Mesenchymal stem cell (in vitro differentiated cells and primary cell): ENCODE measurements around the gene CD276.

Source experiments
- DNase-seq: peaks from one replicate; pipeline ENCODE4 v3.0.0-alpha.2; 2013
- H2AFZ ChIP-seq: one replicate; pipeline ENCODE4 v1.6.1; 2013; ENCODE audit warnings: low read depth, mild to moderate bottlenecking, control low read depth, inconsistent platforms, low read length, moderate library complexity
- H2AK5ac ChIP-seq: 2 replicates; pipeline ENCODE4 v1.6.1; 2013; ENCODE audit warnings: low read length, moderate library complexity, mild to moderate bottlenecking, inconsistent platforms; ENCODE audit not compliant: severe bottlenecking
- H2BK120ac ChIP-seq: one replicate; pipeline ENCODE4 v1.6.1; 2013; ENCODE audit warnings: low read depth, mild to moderate bottlenecking, inconsistent platforms, low read length, moderate library complexity
- H2BK12ac ChIP-seq, 2 experiments: one replicate each; pipeline ENCODE4 v1.6.1; 2013; ENCODE audit warnings: inconsistent platforms in 2 of 2, low read length in 2 of 2, mild to moderate bottlenecking in 2 of 2, moderate library complexity in 2 of 2, control low read depth in 1 of 2
- H2BK15ac ChIP-seq: one replicate; pipeline ENCODE4 v1.6.1; 2013; ENCODE audit warnings: mild to moderate bottlenecking, low read depth, inconsistent platforms; ENCODE audit not compliant: poor library complexity, severe bottlenecking
- H2BK5ac ChIP-seq: 2 replicates; pipeline ENCODE4 v1.6.1; 2013; ENCODE audit warnings: low read depth, mild to moderate bottlenecking, low read length, control low read depth, inconsistent platforms; ENCODE audit not compliant: poor library complexity, severe bottlenecking
- H3K14ac ChIP-seq, 2 experiments: one replicate each; pipeline ENCODE4 v1.6.1; 2013; ENCODE audit warnings: inconsistent platforms in 2 of 2, low read length in 2 of 2, control low read depth in 1 of 2, mild to moderate bottlenecking in 1 of 2, moderate library complexity in 1 of 2
- H3K18ac ChIP-seq, 2 experiments: one replicate each; pipeline ENCODE4 v1.6.1; 2013; ENCODE audit warnings: inconsistent platforms in 2 of 2, low read length in 2 of 2, control low read depth in 1 of 2, low read depth in 1 of 2, mild to moderate bottlenecking in 1 of 2
- H3K23ac ChIP-seq, 2 experiments: one replicate each; pipeline ENCODE4 v1.6.1; 2013; ENCODE audit warnings: inconsistent platforms in 2 of 2, low read length in 2 of 2, mild to moderate bottlenecking in 2 of 2, moderate library complexity in 2 of 2, control low read depth in 1 of 2
- H3K27ac ChIP-seq: 2 replicates; pipeline ENCODE4 v1.5.1; 2013; ENCODE audit warnings: mild to moderate bottlenecking, moderate library complexity, low read length, control low read depth, inconsistent platforms; ENCODE audit not compliant: poor library complexity, severe bottlenecking
- H3K27me3 ChIP-seq, 2 experiments: 2 replicates each; pipeline versions ENCODE4 v1.6.1 to v1.7.0; 2013; ENCODE audit warnings: low read length in 2 of 2, mild to moderate bottlenecking in 2 of 2, moderate library complexity in 2 of 2, control low read depth in 1 of 2, inconsistent platforms in 1 of 2; ENCODE audit not compliant: control insufficient read depth in 1 of 2, insufficient read depth in 1 of 2
- H3K36me3 ChIP-seq, 2 experiments: 2 replicates each; pipeline versions ENCODE4 v1.6.1 to v1.7.0; 2013; ENCODE audit warnings: low read length in 2 of 2, control low read depth in 1 of 2, inconsistent platforms in 1 of 2, low read depth in 1 of 2, mild to moderate bottlenecking in 1 of 2; ENCODE audit not compliant: insufficient read depth in 2 of 2, control insufficient read depth in 1 of 2
- H3K4ac ChIP-seq, 2 experiments: one replicate each; pipeline ENCODE4 v1.6.1; 2013; ENCODE audit warnings: inconsistent platforms in 2 of 2, low read length in 2 of 2, mild to moderate bottlenecking in 2 of 2, moderate library complexity in 2 of 2, control low read depth in 1 of 2, low read depth in 1 of 2
- H3K4me1 ChIP-seq: 2 replicates; pipeline ENCODE4 v1.6.1; 2013; ENCODE audit warnings: low read depth, low read length, control low read depth; ENCODE audit not compliant: control insufficient read depth, insufficient read depth
- H3K4me2 ChIP-seq: 2 replicates; pipeline ENCODE4 v1.6.1; 2013; ENCODE audit warnings: low read length, mild to moderate bottlenecking, inconsistent platforms; ENCODE audit not compliant: poor library complexity, severe bottlenecking
- H3K4me3 ChIP-seq, 2 experiments: 2 replicates each; pipeline versions ENCODE4 v1.5.1 to v1.7.0; 2013; ENCODE audit warnings: low read length in 2 of 2, mild to moderate bottlenecking in 2 of 2, control low read depth in 1 of 2, low read depth in 1 of 2; ENCODE audit not compliant: insufficient read depth in 1 of 2
- H3K79me1 ChIP-seq: replicated peaks from 2 replicates; pipeline ENCODE4 v1.6.1; 2013; ENCODE audit warnings: mild to moderate bottlenecking, control low read depth, low read length, inconsistent platforms; ENCODE audit not compliant: poor library complexity, severe bottlenecking
- H3K9ac ChIP-seq: 2 replicates; pipeline ENCODE4 v1.7.0; 2013; ENCODE audit warnings: mild to moderate bottlenecking, low read length, moderate library complexity
- H3K9me3 ChIP-seq: 2 replicates; pipeline ENCODE4 v1.7.0; 2013; ENCODE audit warnings: mild to moderate bottlenecking, low read length; ENCODE audit not compliant: control insufficient read depth
- H4K8ac ChIP-seq: one replicate; pipeline ENCODE4 v1.6.1; 2013; ENCODE audit warnings: inconsistent platforms, mild to moderate bottlenecking, low read length, moderate library complexity
- H4K91ac ChIP-seq: one replicate; pipeline ENCODE4 v1.6.1; 2013; ENCODE audit warnings: mild to moderate bottlenecking, low read length, inconsistent platforms
- WGBS: methylation state at CpG from one replicate; pipeline ENCODE4 v1.1.7; 2013; ENCODE audit warnings: mixed read lengths; 5-methylcytosine and 5-hydroxymethylcytosine counted together

The CD276 gene

DNA sequence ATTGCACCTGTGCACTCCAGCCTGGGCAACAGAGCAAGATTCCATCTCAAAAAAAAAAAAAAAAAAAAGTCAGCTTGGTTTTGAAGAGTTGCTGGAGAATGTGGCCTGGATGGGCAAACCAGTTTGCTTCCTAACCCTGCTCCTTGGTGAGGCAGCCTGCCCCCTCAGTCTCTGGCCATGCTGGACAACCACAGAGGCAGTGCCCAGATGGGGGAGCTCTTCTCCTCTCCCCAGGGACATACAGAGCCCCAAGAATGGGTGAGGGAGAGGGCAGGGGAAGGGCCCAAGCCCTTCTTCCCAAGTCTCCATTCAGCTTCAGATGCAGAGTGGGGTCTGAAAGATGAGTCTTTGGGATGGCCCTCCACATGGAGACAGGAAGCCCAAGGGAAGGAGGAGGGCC lies 27.9 kb downstream of the CD276 start:
- Histone ChIP-seq H2BK5ac (no peak overlapping the region), H3K23ac (no peak overlapping the region), H3K9me3 (no peaks in the 10 kb centered on the region)

DNA sequence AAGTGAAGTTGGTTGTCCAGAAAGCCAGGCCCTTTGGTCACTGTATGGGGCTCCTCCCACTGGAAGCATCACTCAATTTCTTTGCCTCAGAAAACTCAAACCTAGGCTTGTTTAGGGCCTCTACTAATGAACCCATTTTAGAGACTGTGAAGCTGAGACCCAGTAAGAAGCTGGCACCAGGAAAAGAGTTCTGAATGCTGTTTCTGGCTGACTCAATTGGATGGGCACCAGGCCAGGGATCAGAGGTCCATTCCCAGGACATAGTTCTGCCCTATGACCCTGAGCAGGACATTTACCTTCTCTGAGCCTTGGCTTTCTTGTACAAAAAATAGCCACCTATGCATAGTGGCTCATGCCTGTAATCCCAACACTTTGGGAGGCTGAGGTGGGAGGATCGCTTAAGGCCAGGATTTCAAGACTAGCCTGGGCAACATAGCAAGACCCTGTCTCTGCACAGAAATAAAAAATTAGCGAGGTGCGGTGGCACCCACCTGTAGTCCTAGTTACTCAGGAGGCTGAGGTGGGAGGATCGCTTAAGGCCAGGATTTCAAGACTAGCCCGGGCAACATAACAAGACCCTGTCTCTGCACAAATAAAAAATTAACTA lies 30.6 kb downstream of the CD276 start:
- no peak overlapping the region for H2AK5ac ChIP-seq
- H3K4ac ChIP-seq, result no peak overlapping the region
- H3K36me3 ChIP-seq, result peaks cover 44 to 54% of the 10 kb centered on the region in 2 experiments
- H3K79me1 ChIP-seq, result no peaks in the 10 kb centered on the region
- no peak overlapping the region for H3K9ac ChIP-seq
- WGBS, result 91% methylated on average over 5 of the region's 5 CpGs
- no peaks in the 10 kb centered on the region for H3K9me3 ChIP-seq
- no peaks in the 10 kb centered on the region for H3K4me1 ChIP-seq
- H3K4me2 ChIP-seq, result no peak overlapping the region
- DNase-seq, result no peak
- H2BK5ac ChIP-seq, result no peak overlapping the region
- no peak overlapping the region for H3K4me3 ChIP-seq
- no peak overlapping the region for H3K23ac ChIP-seq
- H3K14ac ChIP-seq, result no peak overlapping the region
- no peak overlapping the region for H3K27ac ChIP-seq
- H2BK15ac ChIP-seq, result no peak overlapping the region
- no peak overlapping the region for H2BK120ac ChIP-seq
- no peak overlapping the region for H2BK12ac ChIP-seq
- no peak overlapping the region for H4K8ac ChIP-seq
- H2AFZ ChIP-seq, result no peak overlapping the region
- no peak overlapping the region for H4K91ac ChIP-seq
- peaks cover 8 to 13% of the 10 kb centered on the region in 2 experiments for H3K27me3 ChIP-seq
- H3K18ac ChIP-seq, result no peak overlapping the region

More for the DNA sequence above, 27.9 kb downstream of the CD276 start:
- Histone ChIP-seq H3K36me3 (peaks cover 70 to 81% of the 10 kb centered on the region in 2 experiments), H2AFZ (no peak overlapping the region), H3K14ac (no peak overlapping the region), H3K4me1 (no peaks in the 10 kb centered on the region), H3K18ac (no peak overlapping the region), H3K4me2 (no peak overlapping the region), H2BK120ac (no peak overlapping the region), H3K4ac (no peak overlapping the region), H3K27me3 (no peaks in the 10 kb centered on the region), H2BK15ac (no peak overlapping the region), H3K79me1 (peaks cover 19% of the 10 kb centered on the region), H3K4me3 (no peak overlapping the region), H2BK12ac (no peak overlapping the region), H3K27ac (no peak overlapping the region), H2AK5ac (no peak overlapping the region), H3K9ac (no peak overlapping the region), H4K8ac (no peak overlapping the region), H4K91ac (no peak overlapping the region)
- no peak for DNase-seq

DNA sequence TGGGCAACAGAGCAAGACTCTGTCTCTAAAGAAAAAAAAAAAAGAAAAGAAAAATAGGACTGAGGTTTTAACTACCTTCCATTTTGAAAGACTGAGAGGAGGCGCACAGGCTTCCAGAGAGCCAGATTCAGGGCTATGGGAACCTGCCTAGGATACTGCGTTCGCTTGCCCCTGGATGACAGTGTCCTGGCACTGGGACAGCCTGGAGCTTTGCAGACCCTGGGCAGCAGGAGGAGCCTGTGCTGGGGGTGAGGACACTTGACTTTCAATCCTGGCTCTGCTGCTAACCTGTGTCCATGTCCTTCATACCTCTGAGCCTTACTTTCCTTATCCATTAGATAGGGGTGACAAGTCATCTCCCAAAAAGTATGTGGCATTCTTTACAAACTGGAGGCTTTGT lies 31.2 kb downstream of the CD276 start:
- Histone ChIP-seq H4K8ac (no peak overlapping the region), H3K4me3 (no peak overlapping the region), H3K14ac (no peak overlapping the region), H3K23ac (no peak overlapping the region), H3K27me3 (peaks cover 13 to 19% of the 10 kb centered on the region in 2 experiments), H2BK5ac (no peak overlapping the region), H3K4ac (no peak overlapping the region), H2BK12ac (no peak overlapping the region), H3K4me2 (no peak overlapping the region), H2AK5ac (no peak overlapping the region), H2AFZ (no peak overlapping the region), H3K4me1 (no peaks in the 10 kb centered on the region), H3K27ac (no peak overlapping the region), H2BK15ac (no peak overlapping the region), H4K91ac (no peak overlapping the region), H3K9me3 (no peaks in the 10 kb centered on the region), H3K9ac (no peak overlapping the region), H2BK120ac (no peak overlapping the region), H3K79me1 (no peaks in the 10 kb centered on the region), H3K36me3 (peaks cover 39 to 48% of the 10 kb centered on the region in 2 experiments), H3K18ac (no peak overlapping the region)
- DNase-seq, result no peak
- 97% methylated on average over 3 of the region's 3 CpGs for WGBS

DNA sequence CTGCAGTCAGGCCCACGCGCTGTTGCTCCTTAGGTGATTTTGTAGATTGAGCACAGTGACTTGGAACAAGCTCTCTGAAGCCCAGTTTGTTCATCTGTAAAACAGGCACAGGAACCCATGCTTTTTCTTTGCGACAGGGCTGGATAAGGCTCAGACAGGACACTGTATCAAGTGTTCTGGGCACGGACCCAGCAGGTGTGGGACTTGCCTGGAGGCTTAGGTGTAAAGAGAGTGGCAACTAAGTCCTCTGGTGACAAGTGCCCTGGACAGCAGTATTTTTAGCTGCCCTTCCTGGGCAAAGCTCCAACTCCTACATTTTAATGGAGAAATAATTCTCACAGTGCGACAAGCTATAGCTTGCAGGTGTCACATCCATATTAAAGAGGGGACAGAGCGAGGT lies 32.2 kb downstream of the CD276 start:
- H3K9me3 ChIP-seq, result no peaks in the 10 kb centered on the region
- H3K4me1 ChIP-seq, result no peaks in the 10 kb centered on the region
- no peak overlapping the region for H2AFZ ChIP-seq
- no peaks in the 10 kb centered on the region for H3K79me1 ChIP-seq
- no peak overlapping the region for H2BK12ac ChIP-seq
- H2BK5ac ChIP-seq, result no peak overlapping the region
- no peak overlapping the region for H3K23ac ChIP-seq
- no peak overlapping the region for H3K4me2 ChIP-seq
- H3K4ac ChIP-seq, result no peak overlapping the region
- no peak overlapping the region for H4K91ac ChIP-seq
- H3K27ac ChIP-seq, result no peak overlapping the region
- H3K14ac ChIP-seq, result no peak overlapping the region
- peaks cover 29 to 38% of the 10 kb centered on the region in 2 experiments for H3K36me3 ChIP-seq
- no peak overlapping the region for H2BK120ac ChIP-seq
- peaks cover 19 to 23% of the 10 kb centered on the region in 2 experiments for H3K27me3 ChIP-seq
- no peak overlapping the region for H3K9ac ChIP-seq
- H2AK5ac ChIP-seq, result no peak overlapping the region
- H3K4me3 ChIP-seq, result no peak overlapping the region
- no peak overlapping the region for H3K18ac ChIP-seq
- H4K8ac ChIP-seq, result no peak overlapping the region
- 86% methylated on average over 6 of the region's 6 CpGs for WGBS
- H2BK15ac ChIP-seq, result no peak overlapping the region
- no peak for DNase-seq
